VCaP (cell line): ENCODE measurements around the gene DLK1.

Experiments used
- H3K27ac ChIP-seq: fragments of 450-650 bp; 2 replicates; pipeline ENCODE4 v1.5.1; 2017
- CTCF ChIP-seq: fragments of 450-650 bp; conservative IDR thresholded peaks from 2 replicates; pipeline ENCODE4 v1.5.1; 2017; ENCODE audit warnings: mild to moderate bottlenecking, moderate library complexity

DLK1 gene

GRCh38 chr14:100688598-100689461, 37.9 kb upstream of the DLK1 start:
- no peak overlapping the region for H3K27ac ChIP-seq
- no peak for TF ChIP-seq CTCF

GRCh38 chr14:100690672-100691071, 36.0 kb upstream of the DLK1 start:
- H3K27ac ChIP-seq = no peak overlapping the region
- TF ChIP-seq CTCF = no peak

GRCh38 chr14:100691395-100692056, 35.2 kb upstream of the DLK1 start:
- H3K27ac ChIP-seq = no peak overlapping the region

GRCh38 chr14:100692256-100692655, 34.4 kb upstream of the DLK1 start:
- no peak overlapping the region for H3K27ac ChIP-seq
- TF ChIP-seq CTCF = no peak

More at GRCh38 chr14:100691395-100692056, 35.2 kb upstream of the DLK1 start:
- no peak for TF ChIP-seq CTCF

- TF ChIP-seq CTCF = no peak
- no peak overlapping the region for H3K27ac ChIP-seq
Observed at GRCh38 chr14:100692859-100693558, 33.7 kb upstream of the DLK1 start.

- TF ChIP-seq CTCF = no peak
Observed at GRCh38 chr14:100693877-100694578, 32.7 kb upstream of the DLK1 start.

More at GRCh38 chr14:100693877-100694578, 32.7 kb upstream of the DLK1 start:
- H3K27ac ChIP-seq = no peak overlapping the region
